SU-DHL-6 (cell line): ENCODE data around the gene TUNAR.

ENCODE experiments used
- CTCF ChIP-seq: fragments of 200-600 bp; sonication (generic); IDR thresholded peaks from one replicate; pipeline ENCODE4 v1.5.1; 2017; ENCODE audit warnings: antibody characterized with exemption, mild to moderate bottlenecking, low read length, moderate library complexity; ENCODE audit not compliant: insufficient read depth, poor library complexity, severe bottlenecking
- EZH2phosphoT487 ChIP-seq: fragments of 200-600 bp; sonication (generic), shearing (Covaris generic); conservative IDR thresholded peaks from 2 replicates; pipeline ENCODE4 v1.6.1; 2018; ENCODE audit warnings: mild to moderate bottlenecking, antibody characterized with exemption, low read length, moderate library complexity, mixed read lengths

DNA sequence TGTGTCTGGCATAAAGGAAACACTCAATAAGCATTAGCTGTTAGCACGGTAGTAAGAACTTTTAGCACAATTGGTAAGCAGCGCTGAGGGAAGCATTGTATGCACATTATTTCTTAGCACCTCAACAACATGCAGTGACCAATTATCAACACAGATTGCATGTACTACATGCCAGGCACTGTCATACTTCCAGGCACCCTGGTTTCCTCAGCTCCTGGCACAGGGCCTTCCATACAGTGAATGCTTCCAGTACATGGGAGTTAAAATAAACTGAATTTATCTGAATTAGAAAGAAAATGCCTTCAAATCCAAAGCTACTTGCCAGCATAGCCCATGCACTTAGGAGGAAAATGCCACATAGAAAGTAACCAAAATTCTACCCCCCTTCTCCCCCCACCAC is 59.4 kb downstream of the TUNAR start:
- TF ChIP-seq CTCF (no peak), EZH2phosphoT487 (no peak)
